GM19372 (cell line): Measurements from ENCODE around the gene RAPGEF5.
A peak's percentile ranks its signal among the peaks of the same experiment; 100 is the strongest.

ENCODE experiments used
- ATAC-seq: cut with Tn5 transposase; IDR thresholded peaks from one replicate; pipeline ENCODE4 v1.9.1; 2021; ENCODE audit warnings: mild to moderate bottlenecking, low read depth, moderate library complexity; ENCODE audit not compliant: unreplicated experiment

RAPGEF5 gene

DNA sequence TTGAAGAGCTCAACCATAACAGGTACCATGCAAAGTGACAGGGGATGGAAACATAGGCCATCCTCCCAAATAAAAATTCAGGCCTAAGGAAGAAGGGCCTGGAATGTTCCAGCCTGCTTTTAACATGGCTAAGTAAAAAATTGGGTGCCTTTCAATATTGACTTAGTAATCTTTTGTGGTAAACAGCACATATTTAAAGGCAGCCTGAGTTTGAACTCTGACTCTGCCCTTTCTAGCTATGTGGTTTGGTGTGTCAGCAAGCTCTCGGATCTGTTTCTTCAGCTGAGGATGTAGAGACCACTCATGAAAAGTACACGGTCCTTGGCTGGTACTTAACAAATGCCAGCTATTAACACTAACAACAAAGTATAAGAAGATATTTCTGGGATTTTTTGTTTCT is 219.5 kb downstream of the RAPGEF5 start:
- ATAC-seq = no peak

DNA sequence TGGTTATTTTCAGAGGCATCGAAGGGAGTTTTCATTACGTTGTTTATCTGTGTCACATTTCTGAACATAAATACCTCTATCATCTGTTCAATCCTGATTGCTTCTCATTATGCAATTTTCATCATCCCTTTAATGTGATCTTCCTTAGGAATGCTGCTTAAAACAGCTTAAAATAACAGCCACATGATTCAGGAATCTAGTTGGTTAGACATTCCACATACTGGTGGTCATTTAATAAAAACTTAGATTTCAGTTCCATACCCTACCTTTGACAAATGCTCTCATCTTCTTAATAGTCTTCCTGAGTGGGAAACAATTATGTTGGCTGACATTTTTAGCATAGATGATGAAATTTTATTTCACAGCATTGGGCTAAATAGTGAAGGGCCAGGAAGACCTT is 219.9 kb downstream of the RAPGEF5 start:
- ATAC-seq = no peak

DNA sequence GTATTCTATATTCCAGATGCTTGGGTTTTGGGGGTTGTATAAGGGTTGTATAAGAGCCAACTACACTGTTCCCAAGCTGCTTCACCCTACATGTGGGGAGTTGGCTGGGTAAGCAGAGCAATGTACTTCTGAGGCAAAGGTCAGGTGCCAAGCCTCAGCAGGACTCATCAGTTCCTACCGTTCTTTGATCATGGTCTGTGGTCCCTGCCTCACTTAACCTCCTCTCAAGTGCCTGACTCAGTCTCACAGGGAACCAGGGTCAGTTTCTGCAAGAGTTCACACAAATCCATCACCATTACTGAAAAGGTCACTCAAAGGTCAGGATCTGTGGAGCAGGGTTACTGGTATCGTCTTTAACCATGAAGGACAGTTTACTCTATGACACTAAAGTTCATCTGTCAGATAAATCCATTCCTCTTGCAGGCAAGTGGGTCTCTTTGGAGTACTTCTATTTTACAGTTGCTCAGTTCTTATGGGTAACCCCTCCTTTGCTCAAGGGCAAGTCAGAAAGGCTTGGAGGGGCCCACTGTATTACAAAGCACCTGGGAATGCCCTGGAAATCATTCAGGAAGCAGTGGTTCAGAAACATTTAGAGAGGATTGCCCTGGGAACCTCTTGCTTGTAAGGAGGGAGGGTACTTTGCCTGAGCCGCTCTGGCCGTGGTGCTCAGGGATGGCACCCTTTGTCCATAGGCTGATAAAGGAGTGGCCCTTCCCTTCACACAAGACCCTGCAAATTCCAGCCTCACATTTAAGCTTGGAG is 227.0 kb downstream of the RAPGEF5 start:
- ATAC-seq = no peak

DNA sequence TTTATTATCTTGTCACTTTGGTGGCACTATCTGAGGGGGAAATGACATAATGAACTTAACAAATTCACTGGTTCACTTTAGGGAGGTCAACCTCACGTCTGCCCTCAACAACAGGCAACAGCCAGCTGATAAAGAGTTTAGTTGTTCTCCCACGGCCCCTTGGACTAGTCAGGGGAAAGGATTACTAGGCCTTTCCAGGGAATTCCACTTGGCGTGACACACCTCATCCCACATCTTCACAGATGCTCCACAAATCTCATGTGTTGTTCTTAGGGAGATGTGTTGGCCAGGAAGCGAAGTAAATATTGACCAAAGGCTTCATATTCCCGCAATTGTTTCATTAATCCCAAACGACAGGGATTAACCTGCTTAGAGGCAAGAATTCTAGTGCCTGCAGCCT is 227.8 kb downstream of the RAPGEF5 start:
- no peak for ATAC-seq

DNA sequence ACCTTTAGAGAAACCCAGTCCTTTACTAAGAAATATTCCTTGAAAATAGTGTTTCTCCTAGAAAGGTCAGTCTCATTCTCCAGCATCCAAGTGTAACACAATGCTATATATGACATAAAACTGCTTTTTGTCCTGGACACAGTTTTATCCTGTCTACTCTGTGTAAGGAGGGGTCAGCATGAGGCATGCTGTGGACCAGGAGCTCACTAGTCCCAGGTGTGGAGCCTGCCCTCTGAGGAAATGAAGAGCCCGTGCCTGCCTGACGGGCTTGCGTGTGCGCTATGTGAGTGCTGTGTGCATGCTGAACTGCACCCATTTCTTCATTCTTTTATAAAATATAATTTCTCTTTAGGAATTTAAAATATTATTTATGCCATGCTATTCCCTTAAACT is 228.4 kb downstream of the RAPGEF5 start:
- no peak for ATAC-seq

DNA sequence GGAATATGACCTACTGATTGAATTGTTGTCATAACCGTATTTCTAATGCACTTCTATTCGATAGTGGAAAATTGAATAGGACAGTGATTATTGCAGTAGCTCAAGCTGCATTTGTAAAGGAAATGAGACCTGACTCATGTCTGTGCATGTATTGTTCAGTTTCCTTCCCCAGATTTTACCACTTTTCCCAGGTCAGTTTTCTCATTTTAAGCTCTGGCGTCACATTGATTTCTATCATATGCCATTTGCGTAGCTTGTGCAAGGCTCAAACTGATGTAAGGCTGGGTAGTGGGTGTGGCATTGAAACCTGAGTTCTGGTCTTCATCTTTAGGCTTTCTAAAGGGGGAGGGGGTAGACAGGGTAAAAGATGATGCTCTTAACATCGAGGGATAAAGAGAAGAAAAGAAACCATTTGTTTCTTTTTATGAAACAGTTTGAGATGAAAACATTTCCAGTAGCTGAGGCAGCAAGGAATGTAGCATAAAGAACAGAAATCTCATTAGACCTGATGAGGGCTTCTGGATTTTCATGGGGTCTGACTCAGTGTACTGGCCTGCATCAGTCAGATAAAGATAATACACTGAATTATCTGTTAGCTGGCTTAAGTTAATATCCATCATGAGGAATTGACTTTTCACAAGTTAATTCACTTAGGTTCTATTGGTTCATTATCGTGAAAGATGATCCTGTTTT is 229.0 kb downstream of the RAPGEF5 start:
- no peak for ATAC-seq

DNA sequence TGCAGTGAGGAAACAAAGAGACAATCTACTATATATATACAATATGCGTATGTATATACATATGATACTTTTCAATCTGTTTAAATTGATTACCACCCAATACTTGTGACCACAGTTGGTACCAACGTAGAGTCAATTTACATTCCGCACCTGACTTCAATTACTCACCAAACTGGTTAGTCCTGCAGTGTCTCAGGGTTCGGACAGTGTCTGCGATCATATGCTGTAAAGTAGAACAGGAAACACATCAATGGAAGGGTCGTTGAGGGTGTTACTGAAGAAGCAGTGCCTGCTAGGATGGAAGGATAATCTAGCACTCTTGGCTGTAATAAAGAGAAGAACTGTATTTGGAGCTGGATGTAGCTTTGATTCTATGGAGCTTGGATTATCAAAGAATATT is 231.5 kb downstream of the RAPGEF5 start:
- no peak for ATAC-seq

DNA sequence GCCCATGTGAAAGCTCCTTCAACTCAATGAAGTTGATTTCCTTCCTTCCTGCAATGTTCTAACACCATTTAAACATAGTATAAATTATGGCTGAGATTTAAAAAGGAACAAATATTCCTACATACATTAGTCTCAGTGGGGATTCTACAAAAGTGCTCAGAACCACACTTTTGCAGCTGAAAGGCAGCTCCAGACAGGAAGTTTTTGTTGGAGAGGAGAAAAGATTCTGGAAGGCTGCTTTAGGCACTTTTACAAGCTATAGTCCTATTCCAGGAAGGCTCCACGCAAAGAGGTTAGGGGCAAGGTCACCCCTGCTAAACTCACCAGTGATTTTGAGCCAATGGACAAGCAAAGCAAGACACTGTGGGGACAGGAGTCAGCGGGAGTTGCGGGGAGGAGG is 232.0 kb downstream of the RAPGEF5 start:
- ATAC-seq = no peak

DNA sequence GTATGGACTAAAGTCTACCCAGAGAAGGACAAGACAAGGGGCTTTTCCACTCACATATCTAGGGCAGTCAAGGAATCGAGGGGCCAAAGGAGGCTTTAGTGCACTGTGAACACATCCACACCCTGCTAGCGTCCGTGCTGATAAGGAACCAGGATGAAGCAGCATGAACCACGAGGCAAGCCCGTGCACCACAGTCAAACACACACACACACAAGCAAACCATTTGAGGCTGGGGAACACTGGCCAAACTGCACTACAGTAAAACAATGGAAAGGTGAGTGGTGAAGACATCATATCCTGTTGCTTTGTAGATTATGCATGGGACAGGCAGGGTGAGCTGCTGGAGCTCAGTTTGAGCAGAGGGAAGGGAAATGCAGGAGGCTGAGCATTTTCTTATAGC is 233.8 kb downstream of the RAPGEF5 start:
- no peak for ATAC-seq

DNA sequence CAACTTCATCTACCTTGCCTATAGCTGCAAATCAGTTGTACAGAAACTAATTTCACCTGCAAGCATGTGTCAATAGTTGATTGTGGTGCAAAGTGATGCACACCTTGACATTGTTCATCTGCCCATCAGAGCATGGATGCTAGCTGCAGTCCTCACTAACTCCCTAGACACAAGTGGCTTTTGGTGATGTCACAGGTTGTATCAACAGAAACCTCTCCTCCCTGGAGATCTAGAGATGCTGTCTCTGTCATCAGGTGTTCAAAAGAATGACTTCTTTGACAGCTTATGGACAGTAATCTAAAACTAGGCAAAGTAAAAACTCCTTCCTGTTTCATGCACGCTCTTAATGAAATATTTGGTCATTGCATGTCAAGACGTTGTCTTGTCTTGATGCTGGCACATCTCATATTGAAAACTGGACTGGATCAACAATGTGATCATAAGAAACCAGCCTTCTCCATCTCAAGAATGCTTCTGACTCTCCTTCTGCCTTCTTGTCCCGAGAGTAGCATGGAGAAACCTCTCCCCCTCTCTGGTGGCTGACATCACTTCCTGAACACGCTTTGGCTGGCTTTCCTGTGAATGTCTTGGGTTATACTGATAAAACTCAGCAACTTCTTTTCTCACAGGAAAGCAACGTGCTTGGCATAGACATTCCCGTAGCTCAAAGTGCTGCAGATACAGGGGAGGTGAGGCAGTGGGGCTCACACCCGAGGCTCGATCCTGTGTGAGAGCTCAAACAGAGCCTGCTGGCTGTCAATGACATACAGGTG is 235.1 kb downstream of the RAPGEF5 start:
- no peak for ATAC-seq

DNA sequence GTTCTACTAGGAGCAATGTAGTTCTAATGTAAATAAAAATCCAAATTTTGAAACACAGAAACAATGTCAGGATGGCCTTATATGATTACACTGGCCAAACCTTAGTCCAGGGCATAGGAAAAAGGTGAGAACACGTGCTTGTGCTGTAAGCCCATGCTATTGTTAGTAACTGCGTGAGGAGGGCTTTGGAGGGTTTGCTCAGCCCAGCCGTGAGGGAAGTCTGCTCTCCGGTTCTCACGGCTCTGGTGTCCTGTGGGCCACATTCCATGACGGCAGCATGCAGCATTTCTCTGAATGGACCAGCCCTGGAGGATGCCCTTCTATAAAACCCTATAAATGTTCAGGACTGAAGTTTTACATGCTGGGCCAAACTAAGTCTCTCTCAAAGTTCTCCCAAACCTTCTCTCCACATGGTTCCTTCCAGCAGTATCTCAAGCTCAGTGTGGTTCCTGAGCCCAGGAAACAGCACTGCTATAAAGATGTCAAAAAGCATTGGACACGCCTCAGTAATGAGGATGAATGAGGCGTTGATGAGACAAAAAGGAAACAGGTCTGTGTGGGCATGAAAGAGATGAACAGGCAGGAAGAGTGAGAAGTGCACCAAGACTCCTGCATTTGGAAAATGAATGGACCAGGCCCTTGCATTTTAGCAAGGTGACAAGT is 236.4 kb downstream of the RAPGEF5 start:
- ATAC-seq = no peak

DNA sequence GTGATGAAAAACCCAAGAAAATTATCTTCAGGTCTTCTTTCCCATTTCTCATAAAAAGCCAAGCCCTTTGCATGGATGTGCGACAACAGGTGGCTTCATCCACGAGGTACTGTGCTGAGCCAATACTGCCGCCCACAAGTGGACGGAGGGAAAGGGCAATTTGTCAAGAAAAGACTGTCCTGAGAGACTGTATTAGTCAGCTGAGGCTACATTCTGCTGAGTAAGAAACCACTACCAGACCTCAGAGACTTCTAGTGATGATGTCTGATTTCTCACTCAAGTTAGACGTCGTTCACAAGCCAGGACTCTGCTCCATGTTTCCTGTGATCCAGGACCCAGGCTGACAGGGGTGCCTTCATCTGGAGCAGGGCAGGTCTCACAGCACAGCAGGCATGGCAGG is 239.7 kb downstream of the RAPGEF5 start:
- ATAC-seq = no peak

DNA sequence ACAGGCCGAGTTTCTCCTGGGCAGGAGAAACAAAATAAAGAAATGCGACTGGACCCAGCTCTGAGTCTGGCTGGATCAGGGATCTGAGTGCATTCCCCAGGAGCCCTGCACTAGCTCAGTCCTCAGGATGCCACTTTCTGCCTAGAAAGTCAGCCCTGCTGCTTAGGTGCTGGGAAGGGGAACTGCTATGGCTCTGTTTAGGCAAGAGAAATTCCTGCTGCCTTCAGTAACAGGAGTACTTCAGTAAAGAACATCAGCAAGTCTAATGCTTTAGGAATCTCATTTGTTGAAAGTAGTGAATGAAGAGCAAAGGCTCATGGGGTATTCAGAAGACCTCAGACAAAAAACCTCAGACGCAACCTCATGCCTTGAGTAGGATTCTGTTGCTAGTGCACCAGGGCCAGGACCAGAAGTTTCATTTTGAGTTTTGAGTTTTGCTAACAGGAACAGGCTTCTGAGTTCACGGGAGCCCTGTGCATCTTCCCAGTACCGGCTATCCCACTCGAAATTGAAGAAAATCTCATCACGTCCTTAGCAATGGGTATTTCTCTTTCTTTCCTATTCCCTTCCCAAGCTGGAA is 240.4 kb downstream of the RAPGEF5 start:
- ATAC-seq = no peak

DNA sequence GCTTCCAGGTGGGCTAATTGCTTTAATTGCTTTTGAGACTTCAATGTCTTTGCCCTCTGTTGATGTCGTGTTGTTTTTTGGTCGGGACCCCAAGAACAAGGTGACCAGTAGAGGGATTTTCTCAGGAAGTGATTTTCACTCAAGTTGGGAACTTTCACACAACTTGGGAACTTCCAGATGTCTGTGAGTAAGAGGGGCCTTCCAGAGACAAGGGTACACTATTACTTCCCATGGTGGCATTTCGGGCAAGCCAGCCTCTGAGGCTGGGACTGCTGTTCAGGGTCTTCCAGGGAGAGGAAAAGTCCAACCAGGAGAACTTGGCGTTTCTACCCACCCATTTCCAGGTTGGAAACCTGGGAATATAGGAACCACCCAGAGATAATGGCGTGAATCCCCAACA is 241.3 kb downstream of the RAPGEF5 start:
- no peak for ATAC-seq

DNA sequence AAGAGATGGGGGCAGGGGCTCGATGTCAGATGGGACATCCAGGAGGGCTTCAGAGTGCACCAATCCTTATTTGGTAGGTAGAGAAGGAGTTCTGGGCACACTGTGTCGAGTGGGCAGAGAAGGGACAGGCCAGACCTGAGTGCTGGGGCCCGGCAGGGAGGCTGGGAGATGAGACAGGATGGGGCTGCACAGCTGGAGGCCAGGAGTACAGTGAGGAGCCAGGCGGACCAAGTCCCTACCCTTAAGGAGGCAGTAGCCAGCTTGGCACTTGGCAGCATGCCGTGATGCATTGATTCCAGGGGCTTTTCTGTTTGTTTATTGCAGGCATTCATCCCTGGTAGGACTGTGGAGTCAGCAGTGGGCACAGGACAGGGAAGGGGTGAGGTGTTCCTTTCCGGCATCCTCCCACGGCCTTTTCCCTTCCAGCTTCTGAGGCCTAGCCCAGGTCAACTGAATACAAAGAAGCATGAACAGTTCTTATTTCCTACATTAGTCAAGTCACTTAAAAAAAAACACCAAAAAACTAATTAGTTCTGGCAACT is 242.4 kb downstream of the RAPGEF5 start:
- no peak for ATAC-seq

DNA sequence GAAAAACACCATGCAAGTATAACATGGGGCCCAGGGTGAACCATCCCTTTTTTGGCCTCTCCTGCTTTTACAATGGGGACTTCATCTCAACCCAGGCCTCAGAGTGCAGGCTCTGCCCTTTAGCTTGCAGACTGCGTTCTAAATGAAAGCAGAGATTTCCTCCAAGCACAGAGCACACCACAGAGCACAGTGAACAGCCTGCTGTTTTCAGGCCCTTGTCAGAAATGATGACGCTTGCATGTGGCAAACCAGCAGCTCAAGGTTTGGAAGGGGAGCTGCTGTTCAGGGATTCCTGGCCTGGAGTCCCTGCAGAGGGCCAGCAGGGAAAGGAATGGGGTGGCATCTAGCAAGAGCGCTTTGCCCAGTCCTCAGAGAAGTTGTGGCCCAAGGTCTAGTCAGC is 243.9 kb downstream of the RAPGEF5 start:
- no peak for ATAC-seq

DNA sequence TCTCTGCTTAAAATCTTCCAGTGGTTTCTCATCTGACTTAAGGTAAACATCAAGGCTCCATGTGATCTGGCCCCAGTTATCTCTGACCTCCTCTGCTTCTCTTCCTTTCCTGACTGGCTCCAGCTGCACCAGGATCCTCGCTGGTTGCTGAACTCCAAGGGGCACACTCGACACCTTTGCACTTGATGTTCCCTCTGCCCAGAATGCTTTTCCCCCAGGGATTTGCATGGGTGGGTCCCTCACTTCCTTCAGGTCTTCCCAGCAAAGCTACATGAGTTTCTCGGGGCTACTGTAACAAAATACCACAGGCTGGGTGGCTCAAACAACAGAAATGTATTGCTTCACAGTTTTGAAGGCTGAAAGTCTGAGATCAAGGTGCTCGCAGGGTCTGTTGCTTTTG is 245.3 kb downstream of the RAPGEF5 start:
- ATAC-seq = no peak

DNA sequence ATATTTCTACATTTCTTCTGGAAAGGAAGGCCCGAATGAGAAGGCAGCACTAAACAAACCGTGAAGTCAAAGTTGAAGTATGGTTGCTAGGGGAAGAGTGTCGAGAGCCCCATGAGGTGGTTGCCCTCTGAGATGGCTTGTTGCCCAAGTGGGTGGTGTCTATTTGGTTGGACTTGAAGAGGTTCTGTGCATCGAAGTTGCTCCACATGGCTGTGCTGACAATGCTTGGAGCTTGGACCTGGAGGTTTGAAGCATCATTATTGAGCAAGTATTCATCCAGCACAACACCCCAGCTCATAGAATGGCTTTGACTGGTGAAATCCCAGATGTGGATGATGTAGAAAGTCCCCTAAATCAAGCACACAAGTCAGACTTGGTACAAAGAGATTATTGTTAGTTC is 246.1 kb downstream of the RAPGEF5 start:
- no peak for ATAC-seq

DNA sequence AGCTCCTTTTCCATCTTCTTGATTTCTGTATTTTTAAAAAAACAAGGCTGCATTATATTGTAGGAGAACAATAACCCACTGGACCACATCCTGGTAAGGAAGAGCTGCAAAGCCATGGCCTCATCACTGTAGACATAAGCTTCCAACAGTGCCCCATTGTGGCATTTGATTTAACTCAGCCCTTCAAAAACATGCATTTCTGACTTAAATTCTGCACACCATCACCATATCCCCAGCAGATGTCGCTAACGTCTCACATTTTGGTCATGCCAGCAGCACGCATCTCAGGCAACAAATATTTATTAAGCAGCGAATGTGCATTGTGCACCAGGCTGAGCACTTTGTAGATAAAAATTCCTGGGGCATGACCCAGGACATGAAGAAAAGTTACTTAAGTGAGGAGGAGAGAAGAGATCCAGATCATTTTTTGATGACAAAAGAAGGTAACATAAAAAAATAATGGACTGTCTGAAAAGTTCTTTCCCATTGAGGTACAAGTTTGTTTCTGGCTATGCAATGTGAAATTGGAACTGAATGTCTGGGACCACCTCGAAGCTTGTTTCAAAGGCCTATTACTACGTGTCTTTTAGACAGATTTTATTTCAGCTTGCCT is 246.6 kb downstream of the RAPGEF5 start:
- peak; percentile 78 for ATAC-seq

DNA sequence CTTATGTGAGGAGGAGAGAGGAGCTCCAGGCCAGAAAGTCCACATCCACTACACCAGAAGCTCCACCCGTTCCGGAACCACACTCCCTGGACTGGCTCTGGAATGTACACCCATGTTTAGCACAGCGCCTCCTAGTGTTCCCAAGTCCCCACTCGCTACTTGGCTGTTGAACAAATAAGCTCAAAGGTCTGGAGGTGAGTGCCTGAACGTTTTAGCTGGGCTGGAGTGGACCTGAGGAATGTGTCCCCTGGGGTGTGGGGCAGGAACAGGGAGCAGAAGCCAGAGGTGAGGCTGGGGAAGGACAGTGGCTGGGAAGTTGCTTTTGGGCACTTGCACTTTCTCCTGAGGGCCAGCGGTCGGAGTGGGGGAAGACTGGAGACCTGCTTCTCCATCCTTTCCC is 247.2 kb downstream of the RAPGEF5 start:
- ATAC-seq = no peak
